AG04449 (cell line): ENCODE data around the gene IL17RA.

Experiments used
- CTCF ChIA-PET: fragments of 350-600 bp; formaldehyde crosslinking; extraction: SDS; loops from one replicate; lab custom pipeline; 2021; ENCODE audit warnings: antibody characterized with exemption; lab: Yijun Ruan, JAX
- POLR2A ChIA-PET: fragments of 400-600, 350-600 bp; formaldehyde crosslinking; extraction: SDS; loops from one replicate; lab custom pipeline; 2020; ENCODE audit warnings: antibody characterized with exemption, inconsistent platforms; lab: Yijun Ruan, JAX
- DNase-seq: peaks from one replicate; pipeline ENCODE4 v3.0.0-alpha.2; 2010; ENCODE audit warnings: low read depth, low spot score
- H3K4me3 ChIP-seq: 2 replicates; pipeline ENCODE4 v1.5.1; 2011; ENCODE audit warnings: low read depth, mild to moderate bottlenecking, control low read depth, low read length
- CTCF ChIP-seq: IDR thresholded peaks from one replicate; pipeline ENCODE4 v1.5.1; 2011; ENCODE audit warnings: mild to moderate bottlenecking, moderate library complexity, low read length, control low read depth, inconsistent platforms; ENCODE audit not compliant: insufficient read depth; ENCODE audit errors: missing control alignments

IL17RA gene

GRCh38 chr22:17096071-17096470, 11.3 kb downstream of the IL17RA start:
- TF ChIP-seq CTCF = no peak
- CTCF ChIA-PET = interaction anchor here (0.7 to 2.5 kb wide), 8 partner anchors 16 to 406 kb away, joined by 3 to 16 read pairs (median 4); no protein-coding TSS in a partner anchor
- POLR2A ChIA-PET = no interaction called here
- DNase-seq = no peak
- no peak overlapping the region for H3K4me3 ChIP-seq

GRCh38 chr22:17097062-17097461, 12.3 kb downstream of the IL17RA start:
- no peak for DNase-seq
- no peak overlapping the region for H3K4me3 ChIP-seq
- ChIA-PET CTCF (interaction anchor here (0.9 to 2.5 kb wide), 2 partner anchors 75 to 88 kb away, joined by 3 to 16 read pairs; no protein-coding TSS in a partner anchor), POLR2A (no interaction called here)
- TF ChIP-seq CTCF = no peak

- H3K4me3 ChIP-seq = no peak overlapping the region
- no peak for TF ChIP-seq CTCF
- DNase-seq = no peak
- ChIA-PET CTCF (interaction anchor here (0.9 kb wide), 1 partner anchor 88 kb away, joined by 3 read pairs; no protein-coding TSS in a partner anchor), POLR2A (no interaction called here)
Observed at GRCh38 chr22:17097701-17098100, 12.9 kb downstream of the IL17RA start.

- no peak overlapping the region for H3K4me3 ChIP-seq
- ChIA-PET POLR2A (no interaction called here), CTCF (interaction anchor here (1.4 kb wide), 1 partner anchor 74 kb away, joined by 3 read pairs; no protein-coding TSS in a partner anchor)
- no peak for TF ChIP-seq CTCF
- no peak for DNase-seq
Observed at GRCh38 chr22:17098379-17098819, 13.6 kb downstream of the IL17RA start.

GRCh38 chr22:17100621-17101020, 15.8 kb downstream of the IL17RA start:
- no peak for TF ChIP-seq CTCF
- ChIA-PET CTCF (no interaction called here), POLR2A (no interaction called here)
- DNase-seq = no peak
- H3K4me3 ChIP-seq = no peak overlapping the region

- no peak overlapping the region for H3K4me3 ChIP-seq
- no peak for TF ChIP-seq CTCF
- POLR2A ChIA-PET = interaction anchor here (1.3 kb wide), 1 partner anchor 9 kb away, joined by 4 read pairs; no protein-coding TSS in a partner anchor
- no peak for DNase-seq
- CTCF ChIA-PET = no interaction called here
Observed at GRCh38 chr22:17101475-17102296, 16.9 kb downstream of the IL17RA start.
